AG04449 (cell line): ENCODE data around the gene RAMP1.

Experiments
- CTCF ChIA-PET: fragments of 350-600 bp; formaldehyde crosslinking; extraction: SDS; loops from one replicate; lab custom pipeline; 2021; ENCODE audit warnings: antibody characterized with exemption; lab: Yijun Ruan, JAX
- POLR2A ChIA-PET: fragments of 400-600, 350-600 bp; formaldehyde crosslinking; extraction: SDS; loops from one replicate; lab custom pipeline; 2020; ENCODE audit warnings: antibody characterized with exemption, inconsistent platforms; lab: Yijun Ruan, JAX
- DNase-seq: peaks from one replicate; pipeline ENCODE4 v3.0.0-alpha.2; 2010; ENCODE audit warnings: low read depth, low spot score
- H3K4me3 ChIP-seq: 2 replicates; pipeline ENCODE4 v1.5.1; 2011; ENCODE audit warnings: low read depth, mild to moderate bottlenecking, control low read depth, low read length
- CTCF ChIP-seq: IDR thresholded peaks from one replicate; pipeline ENCODE4 v1.5.1; 2011; ENCODE audit warnings: mild to moderate bottlenecking, moderate library complexity, low read length, control low read depth, inconsistent platforms; ENCODE audit not compliant: insufficient read depth; ENCODE audit errors: missing control alignments

The RAMP1 gene

GRCh38 chr2:237900891-237901831, 41.7 kb downstream of the RAMP1 start:
- no peak for DNase-seq
- no peak for TF ChIP-seq CTCF
- ChIA-PET POLR2A (no interaction called here), CTCF (interaction anchor here (1.0 to 2.6 kb wide), 2 partner anchors 22 to 43 kb away, joined by 3 to 10 read pairs; no protein-coding TSS in a partner anchor)
- no peak overlapping the region for H3K4me3 ChIP-seq

DNA sequence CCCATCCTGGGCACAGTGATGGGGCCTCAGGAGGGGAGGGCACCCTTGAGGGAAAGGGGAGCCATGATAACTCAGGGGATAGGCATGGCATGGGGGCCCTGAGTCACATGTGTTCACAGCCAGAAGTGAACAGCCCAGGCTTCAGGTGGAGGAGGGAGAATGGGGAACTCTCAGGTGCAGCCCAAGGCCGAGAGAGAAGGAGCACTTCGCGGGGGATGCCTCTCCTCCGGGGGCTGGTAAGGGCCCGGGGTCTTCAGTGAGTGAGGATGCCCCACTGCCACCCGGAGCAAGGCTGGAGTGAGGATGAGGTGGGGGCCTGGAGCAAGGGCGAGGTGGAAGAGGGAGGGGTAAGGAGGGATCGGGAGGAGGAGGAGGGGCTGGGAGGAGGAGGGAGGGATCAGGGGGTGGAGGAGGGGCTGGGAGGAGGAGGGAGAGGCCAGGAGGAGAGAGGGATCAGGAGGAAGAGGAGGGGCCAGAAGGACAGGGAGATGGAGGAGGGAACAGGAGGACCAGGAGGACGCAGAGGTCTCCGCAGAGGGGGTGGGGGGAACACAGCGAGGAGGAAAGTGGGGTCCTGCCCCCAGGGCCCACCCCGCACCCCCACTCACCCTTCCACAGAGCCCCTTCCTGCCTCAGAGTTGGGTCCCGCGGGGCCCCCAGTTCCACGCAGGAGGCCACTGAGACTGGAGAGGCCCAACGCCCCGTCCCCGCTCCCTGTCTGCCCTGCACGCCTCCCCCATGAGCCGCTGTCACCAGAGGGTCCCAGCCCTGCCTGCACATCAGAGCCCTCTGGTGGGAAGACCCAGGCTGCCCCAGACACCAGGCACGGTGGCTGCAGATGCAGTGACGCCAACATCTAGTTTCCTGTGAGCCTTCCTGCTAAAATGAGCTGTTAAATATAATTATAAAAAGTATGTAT, 42.8 kb downstream of the RAMP1 start:
- ChIA-PET POLR2A (no interaction called here), CTCF (interaction anchor here (0.7 to 2.6 kb wide), 3 partner anchors 10 to 44 kb away, joined by 3 to 10 read pairs (median 5); no protein-coding TSS in a partner anchor)
- TF ChIP-seq CTCF, result no peak
- no peak for DNase-seq
- no peak overlapping the region for H3K4me3 ChIP-seq

- H3K4me3 ChIP-seq, result no peak overlapping the region; the same call in 1 of the 2 replicates
- POLR2A ChIA-PET, result interaction anchor here (0.7 kb wide), 1 partner anchor 16 kb away, joined by 3 read pairs; no protein-coding TSS in a partner anchor
- DNase-seq, result peak; percentile 56
- TF ChIP-seq CTCF, result no peak
- CTCF ChIA-PET, result interaction anchor here (0.9 to 1.1 kb wide), 3 partner anchors 9 to 358 kb away, joined by 3 to 6 read pairs (median 3); no protein-coding TSS in a partner anchor
Measured at GRCh38 chr2:237904831-237905599, 45.6 kb downstream of the RAMP1 start.

GRCh38 chr2:237907144-237907543, 47.7 kb downstream of the RAMP1 start:
- POLR2A ChIA-PET, result no interaction called here
- CTCF ChIA-PET, result no interaction called here
- no peak for TF ChIP-seq CTCF
- no peak overlapping the region for H3K4me3 ChIP-seq
- no peak for DNase-seq

- ChIA-PET POLR2A (no interaction called here), CTCF (no interaction called here)
- no peak for DNase-seq
- TF ChIP-seq CTCF, result no peak
- no peak overlapping the region for H3K4me3 ChIP-seq
Measured at GRCh38 chr2:237909075-237909695, 49.8 kb downstream of the RAMP1 start.
